A673 (cell line): ENCODE results near the gene OPTC.

Source experiments
- EZH2 ChIP-seq: fragments of 200-600 bp; sonication (generic); IDR thresholded peaks from 2 replicates; pipeline ENCODE4 v1.6.1; 2017; ENCODE audit warnings: borderline replicate concordance, low read depth, mild to moderate bottlenecking, mixed read lengths, antibody characterized with exemption, low read length; ENCODE audit not compliant: poor library complexity, severe bottlenecking
- TF ChIP-seq, protein P1 (sequence below): fragments of 300-800, 200-600 bp; sonication (generic); conservative IDR thresholded peaks from 2 replicates; pipeline ENCODE4 v1.5.1; 2017; ENCODE audit warnings: low read depth, mild to moderate bottlenecking, antibody characterized with exemption, low read length, moderate library complexity, mixed read lengths

DNA sequence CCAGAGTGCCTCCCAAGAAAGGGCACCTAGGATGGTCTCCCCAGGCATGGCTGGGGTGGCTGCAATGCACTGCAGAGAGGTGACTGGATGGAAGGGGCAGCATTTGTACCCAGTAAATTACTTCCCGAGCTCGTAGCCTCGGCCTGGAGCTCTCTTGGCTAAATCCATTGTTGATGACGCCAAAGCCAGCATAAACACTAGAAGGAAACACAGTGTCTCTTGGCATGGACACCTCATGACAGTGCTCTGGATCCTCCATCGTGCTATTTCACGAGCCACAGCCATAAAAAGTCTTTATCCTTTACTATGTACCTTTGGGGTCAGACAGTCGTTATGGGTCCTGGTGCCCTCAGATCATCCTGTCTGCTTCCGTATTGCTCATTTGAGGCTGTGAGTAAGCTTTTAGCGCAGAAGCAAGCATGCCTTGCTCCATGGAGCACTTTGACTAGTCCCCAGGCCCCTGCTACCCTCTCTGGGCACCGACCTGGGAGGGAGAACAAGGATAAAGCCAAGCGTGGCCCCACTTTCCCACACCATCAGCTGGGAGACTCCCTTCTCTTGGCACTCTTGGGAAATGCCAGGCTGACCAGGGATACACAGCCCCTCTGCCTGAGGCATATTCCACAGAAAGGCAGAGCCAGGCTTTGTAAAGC lies 28.7 kb upstream of the OPTC start:
- TF ChIP-seq, protein P1, sequence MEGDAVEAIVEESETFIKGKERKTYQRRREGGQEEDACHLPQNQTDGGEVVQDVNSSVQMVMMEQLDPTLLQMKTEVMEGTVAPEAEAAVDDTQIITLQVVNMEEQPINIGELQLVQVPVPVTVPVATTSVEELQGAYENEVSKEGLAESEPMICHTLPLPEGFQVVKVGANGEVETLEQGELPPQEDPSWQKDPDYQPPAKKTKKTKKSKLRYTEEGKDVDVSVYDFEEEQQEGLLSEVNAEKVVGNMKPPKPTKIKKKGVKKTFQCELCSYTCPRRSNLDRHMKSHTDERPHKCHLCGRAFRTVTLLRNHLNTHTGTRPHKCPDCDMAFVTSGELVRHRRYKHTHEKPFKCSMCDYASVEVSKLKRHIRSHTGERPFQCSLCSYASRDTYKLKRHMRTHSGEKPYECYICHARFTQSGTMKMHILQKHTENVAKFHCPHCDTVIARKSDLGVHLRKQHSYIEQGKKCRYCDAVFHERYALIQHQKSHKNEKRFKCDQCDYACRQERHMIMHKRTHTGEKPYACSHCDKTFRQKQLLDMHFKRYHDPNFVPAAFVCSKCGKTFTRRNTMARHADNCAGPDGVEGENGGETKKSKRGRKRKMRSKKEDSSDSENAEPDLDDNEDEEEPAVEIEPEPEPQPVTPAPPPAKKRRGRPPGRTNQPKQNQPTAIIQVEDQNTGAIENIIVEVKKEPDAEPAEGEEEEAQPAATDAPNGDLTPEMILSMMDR = no peak
- no peak for TF ChIP-seq EZH2
